HL-60/S4 treated with retinoic acid at 250 ng/mL for 4 days and 3 days (cell line): ENCODE measurements around the gene FAM124A.

Source experiments
- in situ Hi-C: fragments of 300-500 bp; cut with MboI; formaldehyde crosslinking; loops from 2 replicates; pipeline ENCODE4 v1.7.0; 2022; ENCODE audit warnings: low sequenced_read_pairs

Gene FAM124A

GRCh38 chr13:51222037-51222685 is at the start of gene FAM124A:
Gene FAM124A, plus strand, starts transcription at chr13:51222398. Its CDS starts 104 bp downstream, at chr13:51222502.
- in situ Hi-C loops, result no loop called here

GRCh38 chr13:51175021-51175420 is 47.2 kb upstream of the FAM124A start:
- in situ Hi-C loops, result no loop called here

- in situ Hi-C loops, result no loop called here
Observed at GRCh38 chr13:51175639-51176038, 46.6 kb upstream of the FAM124A start.

- in situ Hi-C loops, result no loop called here
Observed at GRCh38 chr13:51177188-51177587, 45.0 kb upstream of the FAM124A start.

GRCh38 chr13:51178456-51179074 is 43.6 kb upstream of the FAM124A start:
- in situ Hi-C loops, result no loop called here

GRCh38 chr13:51179432-51179971 is 42.7 kb upstream of the FAM124A start:
- in situ Hi-C loops, result no loop called here

- in situ Hi-C loops, result no loop called here
Observed at GRCh38 chr13:51180853-51181511, 41.2 kb upstream of the FAM124A start.

GRCh38 chr13:51181786-51182383 is 40.3 kb upstream of the FAM124A start:
- in situ Hi-C loops, result no loop called here

GRCh38 chr13:51191743-51192142 is 30.5 kb upstream of the FAM124A start:
- in situ Hi-C loops, result no loop called here

- in situ Hi-C loops, result no loop called here
Observed at GRCh38 chr13:51192348-51192747, 29.9 kb upstream of the FAM124A start.

- in situ Hi-C loops, result no loop called here
Observed at GRCh38 chr13:51193387-51193786, 28.8 kb upstream of the FAM124A start.

- in situ Hi-C loops, result no loop called here
Observed at GRCh38 chr13:51194942-51195341, 27.3 kb upstream of the FAM124A start.

GRCh38 chr13:51201886-51202285 is 20.3 kb upstream of the FAM124A start:
- in situ Hi-C loops, result no loop called here

- in situ Hi-C loops, result no loop called here
Observed at GRCh38 chr13:51202477-51203046, 19.6 kb upstream of the FAM124A start.

GRCh38 chr13:51206584-51206983 is 15.6 kb upstream of the FAM124A start:
- in situ Hi-C loops, result no loop called here

GRCh38 chr13:51207881-51208280 is 14.3 kb upstream of the FAM124A start:
- in situ Hi-C loops, result no loop called here

- in situ Hi-C loops, result no loop called here
Observed at GRCh38 chr13:51208716-51209115, 13.5 kb upstream of the FAM124A start.

GRCh38 chr13:51211910-51212309 is 10.3 kb upstream of the FAM124A start:
- in situ Hi-C loops, result no loop called here

- in situ Hi-C loops, result no loop called here
Observed at GRCh38 chr13:51212758-51213157, 9.4 kb upstream of the FAM124A start.

- in situ Hi-C loops, result no loop called here
Observed at GRCh38 chr13:51213173-51213728, 8.9 kb upstream of the FAM124A start.

GRCh38 chr13:51218626-51219025 is 3.6 kb upstream of the FAM124A start:
- in situ Hi-C loops, result no loop called here
